IgD-negative memory B cell (primary cell): ENCODE measurements around the gene C2CD2L. TPM values are rescaled to one million over a fixed set of nuclear protein-coding genes. Genes with fewer than 3 reads are reported as not detected.
"Not testable (repeated sequence)": the region's sequence is repeated elsewhere in the genome, so short reads cannot be mapped to it uniquely, and the experiment has no call there.

ENCODE experiments used
- H3K27ac Mint-ChIP-seq, 3 donors: one replicate each; pipeline ENCODE4 v1.8.0; 2020 to 2022; ENCODE audit warnings: mild to moderate bottlenecking in 3 of 3, mixed read lengths in 3 of 3, moderate library complexity in 1 of 3
- H3K27me3 Mint-ChIP-seq: one replicate; pipeline ENCODE4 v1.8.0; 2021; ENCODE audit warnings: mixed read lengths
- H3K36me3 Mint-ChIP-seq: one replicate; pipeline ENCODE4 v1.8.0; 2020; ENCODE audit warnings: mild to moderate bottlenecking, mixed read lengths
- H3K4me1 Mint-ChIP-seq, 3 donors: one replicate each; pipeline ENCODE4 v1.8.0; 2020 to 2022; ENCODE audit warnings: mixed read lengths in 3 of 3, mild to moderate bottlenecking in 1 of 3
- H3K4me3 Mint-ChIP-seq, 4 donors: one replicate each; pipeline ENCODE4 v1.8.0; 2020 to 2022; ENCODE audit warnings: mild to moderate bottlenecking in 4 of 4, mixed read lengths in 4 of 4, moderate library complexity in 3 of 4
- H3K9me3 Mint-ChIP-seq, 3 donors: one replicate each; pipeline ENCODE4 v1.8.0; 2020 to 2021; ENCODE audit warnings: mixed read lengths in 3 of 3, mild to moderate bottlenecking in 1 of 3
- polyA plus RNA-seq: library from polyadenylated mRNA; unstranded; fragments of 300-500 nt; fragmentation: Illumina TruSeq; gene quantifications from one replicate; pipeline ENCODE4 v1.2.3, GENCODE V29; 2021

Gene C2CD2L
- 5.6 TPM for polyA plus RNA-seq

- no peaks in the 10 kb centered on the region for H3K9me3 Mint-ChIP-seq
- no peaks in the 10 kb centered on the region for H3K27me3 Mint-ChIP-seq
- H3K4me1 Mint-ChIP-seq = peaks cover 16 to 37% (median 33%) of the 10 kb centered on the region in 3 donors
- H3K27ac Mint-ChIP-seq = peak within 1 kb of the TSS; percentile 85 to 95 (median 93)
- H3K36me3 Mint-ChIP-seq = peaks cover 2% of the 10 kb centered on the region
- H3K4me3 Mint-ChIP-seq = peak within 1 kb of the TSS; percentile 90 to 95 (median 94)
These were observed at the start of gene C2CD2L for GRCh38 chr11:119106564-119107537. TSS of gene C2CD2L (plus strand) at chr11:119107344. CDS start at chr11:119107742, 398 bp downstream.

GRCh38 chr11:119059128-119059527 lies 48.0 kb upstream of the C2CD2L start:
- peak overlapping the region in 2 of 4 donors; percentile 51 to 96 for H3K4me3 Mint-ChIP-seq
- not testable (repeated sequence) for H3K27ac Mint-ChIP-seq, H3K27me3 Mint-ChIP-seq

GRCh38 chr11:119061256-119061655 lies 45.9 kb upstream of the C2CD2L start:
- Mint-ChIP-seq H3K4me1 (peaks cover 19 to 20% (median 19%) of the 10 kb centered on the region in 3 donors), H3K27me3 (no peaks in the 10 kb centered on the region), H3K36me3 (peaks cover 4% of the 10 kb centered on the region), H3K9me3 (no peaks in the 10 kb centered on the region), H3K27ac (peak overlapping the region in 1 of 3 donors; percentile 35), H3K4me3 (peak overlapping the region in 1 of 4 donors; percentile 73)

More at GRCh38 chr11:119059128-119059527, 48.0 kb upstream of the C2CD2L start:
- peaks cover 18% of the 10 kb centered on the region in 3 donors for H3K4me1 Mint-ChIP-seq
- H3K9me3 Mint-ChIP-seq, H3K36me3 Mint-ChIP-seq: not testable (repeated sequence)

GRCh38 chr11:119062779-119063178 lies 44.4 kb upstream of the C2CD2L start:
- peaks cover 2% of the 10 kb centered on the region for H3K36me3 Mint-ChIP-seq
- H3K27ac Mint-ChIP-seq = peak overlapping the region in 1 of 3 donors; percentile 35
- H3K9me3 Mint-ChIP-seq = no peaks in the 10 kb centered on the region
- H3K27me3 Mint-ChIP-seq = no peaks in the 10 kb centered on the region
- H3K4me1 Mint-ChIP-seq = peaks cover 18 to 25% (median 19%) of the 10 kb centered on the region in 3 donors
- H3K4me3 Mint-ChIP-seq = peak overlapping the region in 1 of 4 donors; percentile 73

GRCh38 chr11:119065369-119065768 lies 41.8 kb upstream of the C2CD2L start:
- Mint-ChIP-seq H3K4me3 (peak overlapping the region in 2 of 4 donors; percentile 5 to 90), H3K36me3 (peaks cover 2% of the 10 kb centered on the region), H3K9me3 (no peaks in the 10 kb centered on the region), H3K27me3 (no peaks in the 10 kb centered on the region), H3K27ac (peak overlapping the region in 1 of 3 donors; percentile 90), H3K4me1 (peaks cover 19 to 28% (median 23%) of the 10 kb centered on the region in 3 donors)

- H3K36me3 Mint-ChIP-seq = peaks cover 2% of the 10 kb centered on the region
- peak within 1 kb of the TSS; percentile 82 to 99 (median 87) for H3K27ac Mint-ChIP-seq
- H3K27me3 Mint-ChIP-seq = no peaks in the 10 kb centered on the region
- H3K4me3 Mint-ChIP-seq = peak within 1 kb of the TSS; percentile 87 to 98 (median 97)
- no peaks in the 10 kb centered on the region for H3K9me3 Mint-ChIP-seq
- H3K4me1 Mint-ChIP-seq = peaks cover 19 to 30% (median 23%) of the 10 kb centered on the region in 3 donors
These were observed 39.5 kb upstream of the C2CD2L start, which contains the start of gene VPS11 for GRCh38 chr11:119067371-119068222. TSS of gene VPS11 (plus strand) at chr11:119067818. CDS start at chr11:119067824, 6 bp downstream.

- Mint-ChIP-seq H3K9me3 (no peaks in the 10 kb centered on the region), H3K27me3 (no peaks in the 10 kb centered on the region), H3K36me3 (peaks cover 4% of the 10 kb centered on the region), H3K4me1 (peaks cover 0 to 2% (median 1%) of the 10 kb centered on the region in 3 donors), H3K27ac (no peak overlapping the region), H3K4me3 (no peak overlapping the region)
These were observed 29.3 kb upstream of the C2CD2L start for GRCh38 chr11:119077839-119078238.

- Mint-ChIP-seq H3K27ac (no peak overlapping the region), H3K27me3 (no peaks in the 10 kb centered on the region), H3K4me1 (peaks cover 0 to 1% (median 1%) of the 10 kb centered on the region in 3 donors), H3K36me3 (peaks cover 2% of the 10 kb centered on the region), H3K9me3 (no peaks in the 10 kb centered on the region), H3K4me3 (peak overlapping the region in 2 of 4 donors; percentile 8 to 20)
These were observed 28.3 kb upstream of the C2CD2L start for GRCh38 chr11:119078675-119079420.

- Mint-ChIP-seq H3K4me1 (peaks cover 11 to 16% (median 12%) of the 10 kb centered on the region in 3 donors), H3K36me3 (peaks cover 2% of the 10 kb centered on the region), H3K27me3 (no peaks in the 10 kb centered on the region), H3K27ac (peak overlapping the region in 1 of 3 donors; percentile 70), H3K4me3 (peak overlapping the region in 2 of 4 donors; percentile 20 to 35), H3K9me3 (no peaks in the 10 kb centered on the region)
These were observed 25.4 kb upstream of the C2CD2L start for GRCh38 chr11:119081682-119082260.

GRCh38 chr11:119084663-119085436 lies 22.3 kb upstream of the C2CD2L start, which contains the start of gene HMBS:
TSS of gene HMBS (plus strand) at chr11:119084881. CDS start at chr11:119085034, 153 bp downstream.
- Mint-ChIP-seq H3K4me3 (peak within 1 kb of the TSS; percentile 91 to 98 (median 97)), H3K36me3 (no peaks in the 10 kb centered on the region), H3K4me1 (peaks cover 15 to 16% (median 16%) of the 10 kb centered on the region in 3 donors), H3K27me3 (no peaks in the 10 kb centered on the region), H3K27ac (peak within 1 kb of the TSS; percentile 92 to 97 (median 96)), H3K9me3 (no peaks in the 10 kb centered on the region)

- peaks cover 19 to 20% (median 20%) of the 10 kb centered on the region in 3 donors for H3K4me1 Mint-ChIP-seq
- peak overlapping the region; percentile 91 to 98 (median 97) for H3K4me3 Mint-ChIP-seq
- H3K27me3 Mint-ChIP-seq = no peaks in the 10 kb centered on the region
- H3K9me3 Mint-ChIP-seq = no peaks in the 10 kb centered on the region
- H3K27ac Mint-ChIP-seq = peak overlapping the region; percentile 92 to 97 (median 96)
- no peaks in the 10 kb centered on the region for H3K36me3 Mint-ChIP-seq
These were observed 21.7 kb upstream of the C2CD2L start for GRCh38 chr11:119085437-119085847.

- peak overlapping the region in 1 of 3 donors; percentile 31 for H3K27ac Mint-ChIP-seq
- H3K36me3 Mint-ChIP-seq = no peaks in the 10 kb centered on the region
- H3K4me1 Mint-ChIP-seq = peaks cover 18 to 22% (median 20%) of the 10 kb centered on the region in 3 donors
- peak overlapping the region in 2 of 4 donors; percentile 54 to 55 for H3K4me3 Mint-ChIP-seq
- H3K27me3 Mint-ChIP-seq = no peaks in the 10 kb centered on the region
- no peaks in the 10 kb centered on the region for H3K9me3 Mint-ChIP-seq
These were observed 20.0 kb upstream of the C2CD2L start for GRCh38 chr11:119087123-119087522.

- Mint-ChIP-seq H3K9me3 (no peaks in the 10 kb centered on the region), H3K27me3 (no peaks in the 10 kb centered on the region), H3K27ac (peak overlapping the region in 1 of 3 donors; percentile 61), H3K36me3 (no peaks in the 10 kb centered on the region), H3K4me1 (peaks cover 18 to 24% (median 20%) of the 10 kb centered on the region in 3 donors), H3K4me3 (peak overlapping the region in 1 of 4 donors; percentile 54)
These were observed 19.4 kb upstream of the C2CD2L start for GRCh38 chr11:119087747-119088241.
